Uterus (tissue), 4 donors: ENCODE data around the gene WWP2. TPM values are rescaled to one million over a fixed set of nuclear protein-coding genes. Genes with fewer than 3 reads are reported as not detected.
"Not testable (repeated sequence)": the region's sequence is repeated elsewhere in the genome, so short reads cannot be mapped to it uniquely, and the experiment has no call there.

Experiments
- DNase-seq, 2 donors: peaks; one replicate each; pipeline ENCODE4 v3.0.0-alpha.2; 2019 to 2020
- H3K27ac ChIP-seq, 2 donors: fragments of 200-600 bp; sonication (generic); 1 replicate in 1 of 2; 2 replicates in 1 of 2; pipeline ENCODE4 v1.5.1; 2016 to 2018
- H3K27me3 ChIP-seq, 2 donors: fragments of 200-600 bp; sonication (generic); one replicate each; pipeline ENCODE4 v1.5.1; 2018 to 2019; ENCODE audit warnings: control low read depth in 1 of 2
- H3K36me3 ChIP-seq, 2 donors: fragments of 200-600 bp; sonication (generic); one replicate each; pipeline ENCODE4 v1.5.1; 2019; ENCODE audit warnings: control low read depth in 1 of 2
- H3K4me1 ChIP-seq, 2 donors: fragments of 200-600 bp; sonication (generic); one replicate each; pipeline ENCODE4 v1.5.1; 2018 to 2019; ENCODE audit warnings: control low read depth in 1 of 2
- H3K4me3 ChIP-seq, 2 donors: fragments of 200-600 bp; sonication (generic); 1 replicate in 1 of 2; 2 replicates in 1 of 2; pipeline ENCODE4 v1.5.1; 2018 to 2019; ENCODE audit warnings: mild to moderate bottlenecking in 1 of 2
- H3K9me3 ChIP-seq, 2 donors: fragments of 200-600 bp; sonication (generic); one replicate each; pipeline ENCODE4 v1.5.1; 2019; ENCODE audit warnings: control low read depth in 1 of 2
- POLR2A ChIP-seq, 2 donors: fragments of 450-650 bp; IDR thresholded peaks; one replicate each; pipeline ENCODE4 v1.6.1; 2016; ENCODE audit warnings: antibody characterized with exemption in 2 of 2, mild to moderate bottlenecking in 1 of 2, moderate library complexity in 1 of 2
- intact Hi-C: fragments of 100-400 bp; cut with DNase I; formaldehyde crosslinking; loops from one replicate; pipeline ENCODE4 v1.15.1; 2023; ENCODE audit warnings: low total_unique reads
- total RNA-seq, 4 donors: library from RNA; depleted of rRNA in 3 of 4; stranded (reverse); fragments of >200 nt in 3 of 4; gene quantifications; one replicate each; pipeline versions ENCODE4 v1.1.0 to v1.2.4, GENCODE V29; 2014 to 2023
- TF ChIP-seq, protein P1 (sequence below), 4 experiments: fragments of 200-600 bp in 2 of 4; fragments of 450-650 bp in 2 of 4; sonication (generic) in 2 of 4; IDR thresholded peaks; one replicate each; pipeline ENCODE4 v1.5.1; 2016 to 2019; ENCODE audit warnings: antibody characterized with exemption in 4 of 4, mild to moderate bottlenecking in 2 of 4, moderate library complexity in 1 of 4
- donor health status: DM: yes; HTN: yes; CAD: no.

Gene WWP2
- total RNA-seq, 4 donors from 2014 or later = 12.8 to 57.9 (median 32.4) TPM

DNA sequence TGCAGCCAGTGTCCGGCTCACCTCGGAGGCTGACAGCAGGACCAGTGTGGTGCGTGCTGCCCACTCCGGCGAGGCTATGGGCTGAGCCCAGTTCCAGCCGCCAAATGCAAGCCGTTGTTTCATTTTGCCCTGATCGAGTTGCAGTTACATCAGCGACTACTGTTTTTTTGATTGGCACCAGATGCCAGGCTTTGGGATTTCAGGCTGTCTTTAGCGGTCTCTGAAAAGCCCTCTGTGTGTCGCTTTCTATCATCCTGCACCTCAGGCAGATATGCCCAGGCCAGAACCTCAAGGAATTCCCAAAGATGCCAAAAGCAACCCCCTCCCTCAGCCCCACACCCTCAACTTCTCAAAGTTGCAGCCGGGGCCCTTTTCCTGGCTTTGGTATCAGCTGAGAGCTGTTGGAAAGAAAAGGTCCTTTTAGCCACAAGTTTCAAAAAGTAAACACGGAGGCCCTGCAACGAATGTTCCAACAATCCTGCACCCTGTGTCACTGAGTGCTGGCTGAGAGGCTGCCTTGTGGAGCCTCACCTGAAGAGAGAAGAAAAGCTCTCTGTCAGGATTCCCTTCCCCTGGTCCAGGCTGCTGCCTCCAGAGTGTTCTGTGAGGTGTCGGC lies 58.9 kb downstream of the WWP2 start:
- H3K36me3 ChIP-seq = no peaks in the 10 kb centered on the region
- no peak for DNase-seq
- no peaks in the 10 kb centered on the region for H3K27me3 ChIP-seq
- no peak overlapping the region for H3K27ac ChIP-seq
- intact Hi-C loops = no loop called here
- no peaks in the 10 kb centered on the region for H3K4me1 ChIP-seq
- H3K4me3 ChIP-seq = no peak overlapping the region
- no peaks in the 10 kb centered on the region for H3K9me3 ChIP-seq
- TF ChIP-seq POLR2A (IDR thresholded peaks at IDR 0.05) = no peak
- TF ChIP-seq, protein P1, sequence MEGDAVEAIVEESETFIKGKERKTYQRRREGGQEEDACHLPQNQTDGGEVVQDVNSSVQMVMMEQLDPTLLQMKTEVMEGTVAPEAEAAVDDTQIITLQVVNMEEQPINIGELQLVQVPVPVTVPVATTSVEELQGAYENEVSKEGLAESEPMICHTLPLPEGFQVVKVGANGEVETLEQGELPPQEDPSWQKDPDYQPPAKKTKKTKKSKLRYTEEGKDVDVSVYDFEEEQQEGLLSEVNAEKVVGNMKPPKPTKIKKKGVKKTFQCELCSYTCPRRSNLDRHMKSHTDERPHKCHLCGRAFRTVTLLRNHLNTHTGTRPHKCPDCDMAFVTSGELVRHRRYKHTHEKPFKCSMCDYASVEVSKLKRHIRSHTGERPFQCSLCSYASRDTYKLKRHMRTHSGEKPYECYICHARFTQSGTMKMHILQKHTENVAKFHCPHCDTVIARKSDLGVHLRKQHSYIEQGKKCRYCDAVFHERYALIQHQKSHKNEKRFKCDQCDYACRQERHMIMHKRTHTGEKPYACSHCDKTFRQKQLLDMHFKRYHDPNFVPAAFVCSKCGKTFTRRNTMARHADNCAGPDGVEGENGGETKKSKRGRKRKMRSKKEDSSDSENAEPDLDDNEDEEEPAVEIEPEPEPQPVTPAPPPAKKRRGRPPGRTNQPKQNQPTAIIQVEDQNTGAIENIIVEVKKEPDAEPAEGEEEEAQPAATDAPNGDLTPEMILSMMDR (IDR thresholded peaks at IDR 0.05) = no peak

DNA sequence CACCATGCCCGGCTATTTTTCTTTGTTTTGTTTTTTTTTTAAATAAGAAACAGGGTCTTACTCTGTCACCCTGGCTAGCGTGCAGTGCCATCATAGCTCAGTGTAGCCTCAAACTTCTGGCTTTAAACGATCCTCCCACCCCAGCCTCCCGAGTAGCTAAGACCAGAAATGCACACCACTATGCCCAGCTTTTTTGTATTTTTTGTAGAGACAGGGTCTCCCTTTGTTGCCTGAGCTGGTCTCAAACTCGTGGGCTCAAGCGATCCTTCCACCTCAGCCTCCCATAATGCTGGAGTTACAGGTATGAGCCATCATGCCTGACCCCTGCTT lies 59.7 kb downstream of the WWP2 start:
- no peaks in the 10 kb centered on the region for H3K36me3 ChIP-seq
- H3K9me3 ChIP-seq = no peaks in the 10 kb centered on the region
- no peak overlapping the region for H3K27ac ChIP-seq
- intact Hi-C loops = no loop called here
- H3K4me3 ChIP-seq = no peak overlapping the region
- no peak for TF ChIP-seq POLR2A (IDR thresholded peaks at IDR 0.05)
- TF ChIP-seq, protein P1 (IDR thresholded peaks at IDR 0.05) = no peak
- DNase-seq = no peak
- no peaks in the 10 kb centered on the region for H3K27me3 ChIP-seq
- H3K4me1 ChIP-seq = no peaks in the 10 kb centered on the region

DNA sequence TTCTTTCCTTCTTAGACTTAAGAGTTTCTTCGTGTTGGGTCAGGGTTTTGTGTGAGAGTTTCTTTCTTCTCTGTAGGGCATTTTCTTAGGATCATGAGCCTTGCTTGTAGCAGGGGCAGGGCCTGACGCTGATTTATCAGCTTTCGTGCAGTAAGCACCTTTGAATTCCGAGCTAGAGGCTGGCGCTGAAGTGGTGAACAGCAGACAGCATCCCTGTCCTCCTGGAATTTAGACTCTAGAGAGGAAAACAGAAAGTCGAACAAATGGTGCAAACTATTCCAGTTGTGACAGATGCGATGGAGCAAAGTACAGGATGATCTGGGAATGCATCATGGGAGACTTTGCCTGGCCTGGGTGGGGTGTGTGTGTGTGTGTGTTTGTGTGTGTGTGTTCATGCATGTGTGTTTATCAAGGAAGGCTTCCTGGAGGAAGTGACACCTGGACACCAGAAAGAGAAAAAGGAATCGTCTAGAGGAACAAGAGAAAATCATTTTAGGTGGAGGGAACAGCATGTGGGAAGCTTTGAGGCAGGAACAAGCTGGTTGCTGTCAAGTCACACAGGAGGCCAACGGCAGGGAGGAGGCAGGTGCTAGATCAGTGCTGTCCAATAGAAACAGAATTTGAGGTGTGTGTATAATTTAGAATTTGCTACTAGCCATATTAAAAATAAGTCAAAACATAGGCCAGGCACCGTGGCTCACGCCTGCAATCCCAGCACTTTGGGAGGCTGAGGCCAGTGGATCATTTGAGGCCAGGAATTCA lies 60.2 kb downstream of the WWP2 start:
- DNase-seq = no peak
- H3K27ac ChIP-seq = no peak overlapping the region
- H3K4me1 ChIP-seq = no peaks in the 10 kb centered on the region
- no peak overlapping the region for H3K4me3 ChIP-seq
- H3K36me3 ChIP-seq = no peaks in the 10 kb centered on the region
- intact Hi-C loops = no loop called here
- no peaks in the 10 kb centered on the region for H3K27me3 ChIP-seq
- H3K9me3 ChIP-seq = no peaks in the 10 kb centered on the region
- TF ChIP-seq, protein P1 (IDR thresholded peaks at IDR 0.05) = no peak
- no peak for TF ChIP-seq POLR2A (IDR thresholded peaks at IDR 0.05)

DNA sequence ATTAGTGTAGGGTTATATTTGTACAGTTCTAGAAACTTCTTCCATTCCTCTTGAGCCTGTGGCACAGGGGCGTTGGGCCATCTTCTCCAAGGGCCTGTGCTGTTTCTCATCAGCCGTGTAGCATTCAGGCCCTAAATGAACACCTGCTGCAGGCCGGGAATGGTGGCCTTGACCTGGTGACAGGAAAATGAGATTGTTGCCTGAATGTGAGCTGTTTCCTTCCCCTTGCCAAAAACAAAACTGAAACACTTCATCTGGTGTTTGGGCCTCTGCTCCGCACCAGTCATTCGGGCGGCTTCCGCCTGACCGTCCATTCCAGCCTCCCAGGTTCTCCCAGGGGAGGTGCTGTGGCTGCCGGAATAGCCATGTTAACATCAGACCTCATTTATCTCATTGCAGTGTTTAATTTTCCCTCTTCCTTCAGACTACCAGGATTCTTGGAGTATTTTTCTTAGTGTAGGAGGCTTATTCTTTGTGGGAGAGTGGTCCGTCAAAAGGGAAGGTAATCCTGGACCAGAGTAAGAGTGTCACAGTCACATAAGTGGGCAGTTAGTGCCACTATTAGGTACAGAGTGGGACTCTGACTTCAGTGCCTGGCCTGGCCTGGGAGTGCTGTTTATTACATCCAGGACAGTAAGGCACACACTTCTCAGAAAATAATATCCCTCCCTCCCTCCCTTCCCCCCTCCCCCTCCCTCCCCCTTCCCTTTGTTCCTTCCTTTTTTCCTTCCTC lies 61.9 kb downstream of the WWP2 start:
- intact Hi-C loops = no loop called here
- Histone ChIP-seq H3K4me1 (no peaks in the 10 kb centered on the region), H3K27ac (peak overlapping the region; percentile 46 to 65), H3K9me3 (no peaks in the 10 kb centered on the region), H3K36me3 (no peaks in the 10 kb centered on the region), H3K27me3 (no peaks in the 10 kb centered on the region), H3K4me3 (no peak overlapping the region)
- DNase-seq = peak; percentile 45 to 58
- no peak for TF ChIP-seq POLR2A (IDR thresholded peaks at IDR 0.05)
- TF ChIP-seq, protein P1 (IDR thresholded peaks at IDR 0.05) = no peak

DNA sequence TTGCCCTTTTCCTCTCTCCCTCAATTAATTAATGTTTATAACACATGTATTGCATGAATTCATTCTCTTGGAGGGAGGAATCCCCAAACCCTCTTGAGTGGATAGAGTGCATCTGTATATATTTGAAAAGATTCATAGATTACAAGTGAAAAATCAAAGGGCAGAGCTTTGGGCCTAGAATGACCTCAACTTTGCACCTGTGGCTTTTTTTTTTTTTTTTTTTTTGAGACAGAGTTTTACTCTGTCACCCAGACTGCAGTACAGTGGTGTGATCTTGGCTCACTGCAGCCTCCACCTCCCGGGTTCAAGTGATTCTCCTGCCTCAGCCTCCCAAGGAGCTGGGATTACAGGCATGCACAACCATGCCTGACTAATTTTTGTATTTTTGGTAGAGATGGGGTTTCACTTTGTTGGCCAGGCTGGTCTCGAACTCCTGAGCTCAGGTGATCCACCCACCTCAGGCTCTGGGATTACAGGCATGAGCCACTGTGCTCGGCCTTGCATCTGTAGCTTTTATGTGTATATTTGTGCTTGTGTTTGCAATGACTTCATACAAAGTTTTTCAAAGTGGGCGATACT lies 62.5 kb downstream of the WWP2 start:
- H3K36me3 ChIP-seq, H3K4me1 ChIP-seq, DNase-seq, H3K4me3 ChIP-seq, H3K9me3 ChIP-seq, H3K27me3 ChIP-seq, intact Hi-C loops: not testable (repeated sequence)
- peak overlapping the region; percentile 46 to 65 for H3K27ac ChIP-seq
